ENCODE measurements around the gene CCDC186.

DNA sequence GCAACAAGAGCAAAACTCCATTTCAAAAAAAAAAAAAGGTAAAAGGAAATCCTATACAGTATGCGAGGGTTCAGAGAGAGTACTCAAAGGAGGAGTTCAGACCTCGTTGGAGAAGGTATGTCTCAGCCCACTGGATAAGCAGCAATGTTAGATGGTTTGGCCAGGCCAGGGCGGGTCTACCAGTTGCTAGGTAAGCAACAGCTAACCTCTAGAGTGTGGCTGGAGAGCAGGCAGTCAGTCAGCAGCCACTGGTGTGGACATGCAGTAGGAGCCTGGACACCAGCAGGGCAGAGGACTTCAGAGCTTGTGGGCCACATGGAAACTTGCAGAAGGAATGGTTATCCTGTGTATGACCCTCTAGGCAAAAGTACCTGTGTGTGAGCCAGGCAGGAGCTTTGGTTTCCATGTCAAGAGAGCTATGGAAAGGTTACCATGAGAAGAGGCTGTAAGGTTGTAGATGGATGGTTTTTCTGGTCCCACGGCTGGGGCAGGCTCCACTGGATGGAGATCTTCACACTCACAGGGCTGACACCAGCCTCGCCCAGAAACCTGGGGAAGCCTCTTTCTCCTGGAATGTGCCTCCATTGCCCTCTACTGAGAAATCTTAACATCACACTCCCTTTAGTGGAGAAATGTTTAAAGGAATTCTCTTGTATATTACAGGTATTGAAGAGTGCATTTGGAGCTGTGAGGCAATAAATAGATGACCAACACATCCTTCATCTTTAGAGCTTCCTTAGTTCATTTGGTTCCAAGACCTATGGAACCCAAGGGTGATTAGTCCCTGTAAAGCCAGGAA is 63.6 kb downstream of the CCDC186 start:
- TF ChIP-seq RBBP5 (IDR thresholded peaks at IDR 0.05; ENCODE audit: borderline replicate concordance, low read depth, low read length) (no peak), SP4 (IDR thresholded peaks at IDR 0.05; ENCODE audit: low read length) (no peak), GTF2F1 (IDR thresholded peaks at IDR 0.05; ENCODE audit: borderline replicate concordance, low read depth, low read length) (no peak), POLR2A (IDR thresholded peaks at IDR 0.05; ENCODE audit: control extremely low read depth in 1 of 2, low read depth in 2 of 2, low read length in 2 of 2) (no peak), EP300 (IDR thresholded peaks at IDR 0.05; ENCODE audit: borderline replicate concordance in 1 of 2, low read depth in 2 of 2, low read length in 2 of 2) (no peak), MAX (IDR thresholded peaks at IDR 0.05) (no peak)
- TF ChIP-seq, protein P1, sequence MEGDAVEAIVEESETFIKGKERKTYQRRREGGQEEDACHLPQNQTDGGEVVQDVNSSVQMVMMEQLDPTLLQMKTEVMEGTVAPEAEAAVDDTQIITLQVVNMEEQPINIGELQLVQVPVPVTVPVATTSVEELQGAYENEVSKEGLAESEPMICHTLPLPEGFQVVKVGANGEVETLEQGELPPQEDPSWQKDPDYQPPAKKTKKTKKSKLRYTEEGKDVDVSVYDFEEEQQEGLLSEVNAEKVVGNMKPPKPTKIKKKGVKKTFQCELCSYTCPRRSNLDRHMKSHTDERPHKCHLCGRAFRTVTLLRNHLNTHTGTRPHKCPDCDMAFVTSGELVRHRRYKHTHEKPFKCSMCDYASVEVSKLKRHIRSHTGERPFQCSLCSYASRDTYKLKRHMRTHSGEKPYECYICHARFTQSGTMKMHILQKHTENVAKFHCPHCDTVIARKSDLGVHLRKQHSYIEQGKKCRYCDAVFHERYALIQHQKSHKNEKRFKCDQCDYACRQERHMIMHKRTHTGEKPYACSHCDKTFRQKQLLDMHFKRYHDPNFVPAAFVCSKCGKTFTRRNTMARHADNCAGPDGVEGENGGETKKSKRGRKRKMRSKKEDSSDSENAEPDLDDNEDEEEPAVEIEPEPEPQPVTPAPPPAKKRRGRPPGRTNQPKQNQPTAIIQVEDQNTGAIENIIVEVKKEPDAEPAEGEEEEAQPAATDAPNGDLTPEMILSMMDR (IDR thresholded peaks at IDR 0.05; ENCODE audit: control extremely low read depth in 1 of 3, insufficient read depth in 1 of 3, low read depth in 1 of 3, low read length in 3 of 3), result peak; percentile 4 to 55 (median 45)
